Breast epithelium (tissue), 4 donors: ENCODE measurements around the gene GRK5. TPM values are rescaled to one million over a fixed set of nuclear protein-coding genes. Genes with fewer than 3 reads are reported as not detected.

Experiments
- DNase-seq, 2 donors: peaks; one replicate each; pipeline ENCODE4 v3.0.0-alpha.2; 2019; ENCODE audit warnings: low spot score in 2 of 2
- H3K27ac ChIP-seq, 2 donors: fragments of 200-600 bp; sonication (generic) in 1 of 2; one replicate each; pipeline ENCODE4 v1.5.1; 2016 to 2019; ENCODE audit warnings: mild to moderate bottlenecking in 1 of 2
- H3K27me3 ChIP-seq, 2 donors: fragments of 200-600 bp; sonication (generic) in 1 of 2; one replicate each; pipeline versions ENCODE4 v1.5.1 to v1.6.0; 2017 to 2019; ENCODE audit warnings: control low read depth in 1 of 2, mild to moderate bottlenecking in 1 of 2
- H3K36me3 ChIP-seq: fragments of 200-600 bp; one replicate; pipeline ENCODE4 v1.5.1; 2019
- H3K4me1 ChIP-seq, 2 donors: fragments of 200-600 bp; sonication (generic); one replicate each; pipeline ENCODE4 v1.5.1; 2016 to 2019; ENCODE audit warnings: control low read depth in 1 of 2
- H3K4me3 ChIP-seq, 3 donors: fragments of 200-600 bp; sonication (generic); 1 replicate in 2 of 3; 2 replicates in 1 of 3; pipeline ENCODE4 v1.5.1; 2016 to 2019; ENCODE audit warnings: mild to moderate bottlenecking in 3 of 3, moderate library complexity in 2 of 3
- H3K9me3 ChIP-seq, 2 donors: fragments of 200-600 bp; sonication (generic) in 1 of 2; one replicate each; pipeline ENCODE4 v1.5.1; 2016 to 2019; ENCODE audit warnings: control low read depth in 1 of 2
- POLR2A ChIP-seq: fragments of 450-650 bp; IDR thresholded peaks from one replicate; pipeline ENCODE4 v1.6.1; 2016; ENCODE audit warnings: antibody characterized with exemption, mild to moderate bottlenecking, moderate library complexity
- POLR2AphosphoS5 ChIP-seq, 3 donors: sonication (generic); formaldehyde crosslinking; IDR thresholded peaks; one replicate each; pipeline ENCODE4 v1.6.1; 2017; ENCODE audit warnings: antibody characterized with exemption in 3 of 3
- intact Hi-C: fragments of 100-400 bp; cut with DNase I; formaldehyde crosslinking; loops from one replicate; pipeline ENCODE4 v1.15.1; 2023; ENCODE audit warnings: low total_unique reads
- total RNA-seq, 3 donors: library from RNA; depleted of rRNA; stranded (reverse); fragments of >200 nt; gene quantifications; one replicate each; pipeline ENCODE4 v1.1.0, GENCODE V29; 2016
- TF ChIP-seq, protein P1 (sequence below), 3 donors: fragments of 450-650 bp; IDR thresholded peaks; one replicate each; pipeline ENCODE4 v1.5.1; 2016 to 2017; ENCODE audit warnings: antibody characterized with exemption in 3 of 3, mild to moderate bottlenecking in 3 of 3, moderate library complexity in 3 of 3

GRK5 gene
- total RNA-seq, 3 donors from 2014 or later: 14.9 to 20.6 (median 15.2) TPM

DNA sequence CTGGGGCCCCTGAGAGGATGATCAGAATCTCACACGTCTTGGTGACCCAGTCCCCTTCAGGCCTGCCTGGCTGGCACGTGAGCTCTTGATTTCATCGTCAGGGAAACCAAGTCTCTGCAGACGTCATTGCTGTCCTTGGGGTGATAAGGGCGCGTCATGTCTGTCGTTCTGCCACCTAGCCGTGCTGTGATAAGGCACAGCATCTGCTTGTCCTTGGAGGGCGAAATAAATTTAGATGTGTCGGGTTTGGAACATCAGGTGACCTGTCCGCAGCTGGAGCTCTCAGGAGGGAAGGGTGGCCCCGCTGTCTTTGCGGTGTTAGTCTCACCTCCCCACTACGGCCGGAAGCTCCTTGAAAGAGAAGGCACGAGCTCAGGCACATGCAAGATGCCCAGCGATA, 129.2 kb downstream of the GRK5 start:
- DNase-seq: no peak
- Histone ChIP-seq H3K27me3 (no peaks in the 10 kb centered on the region), H3K27ac (no peak overlapping the region), H3K9me3 (no peaks in the 10 kb centered on the region), H3K4me1 (no peaks in the 10 kb centered on the region), H3K36me3 (no peaks in the 10 kb centered on the region), H3K4me3 (no peak overlapping the region)
- TF ChIP-seq, protein P1, sequence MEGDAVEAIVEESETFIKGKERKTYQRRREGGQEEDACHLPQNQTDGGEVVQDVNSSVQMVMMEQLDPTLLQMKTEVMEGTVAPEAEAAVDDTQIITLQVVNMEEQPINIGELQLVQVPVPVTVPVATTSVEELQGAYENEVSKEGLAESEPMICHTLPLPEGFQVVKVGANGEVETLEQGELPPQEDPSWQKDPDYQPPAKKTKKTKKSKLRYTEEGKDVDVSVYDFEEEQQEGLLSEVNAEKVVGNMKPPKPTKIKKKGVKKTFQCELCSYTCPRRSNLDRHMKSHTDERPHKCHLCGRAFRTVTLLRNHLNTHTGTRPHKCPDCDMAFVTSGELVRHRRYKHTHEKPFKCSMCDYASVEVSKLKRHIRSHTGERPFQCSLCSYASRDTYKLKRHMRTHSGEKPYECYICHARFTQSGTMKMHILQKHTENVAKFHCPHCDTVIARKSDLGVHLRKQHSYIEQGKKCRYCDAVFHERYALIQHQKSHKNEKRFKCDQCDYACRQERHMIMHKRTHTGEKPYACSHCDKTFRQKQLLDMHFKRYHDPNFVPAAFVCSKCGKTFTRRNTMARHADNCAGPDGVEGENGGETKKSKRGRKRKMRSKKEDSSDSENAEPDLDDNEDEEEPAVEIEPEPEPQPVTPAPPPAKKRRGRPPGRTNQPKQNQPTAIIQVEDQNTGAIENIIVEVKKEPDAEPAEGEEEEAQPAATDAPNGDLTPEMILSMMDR (IDR thresholded peaks at IDR 0.05): no peak
- TF ChIP-seq POLR2AphosphoS5 (IDR thresholded peaks at IDR 0.05) (no peak), POLR2A (no peak)
- intact Hi-C loops: no loop called here

DNA sequence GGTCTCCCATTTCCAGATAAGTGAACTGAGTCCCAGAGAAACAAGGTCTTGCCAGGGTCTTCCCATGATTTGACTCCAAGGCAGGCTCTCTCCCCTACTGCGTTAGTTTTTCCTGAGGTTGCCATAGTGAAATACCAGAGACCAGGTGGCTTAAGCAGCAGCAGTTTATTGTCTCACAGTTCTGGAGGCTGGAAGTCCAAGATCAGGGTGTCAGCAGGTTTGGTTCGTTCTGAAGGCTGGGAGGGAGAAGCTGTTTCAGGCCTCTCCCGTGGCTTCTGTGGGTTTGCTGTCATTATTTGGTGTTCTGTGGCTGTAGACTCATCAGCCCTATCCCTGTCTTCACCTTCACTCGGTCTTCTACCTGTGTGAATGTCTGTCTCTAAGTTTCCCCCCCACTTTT, 129.9 kb downstream of the GRK5 start:
- no peaks in the 10 kb centered on the region for H3K27me3 ChIP-seq
- H3K9me3 ChIP-seq: no peaks in the 10 kb centered on the region
- no peaks in the 10 kb centered on the region for H3K4me1 ChIP-seq
- no peak overlapping the region for H3K27ac ChIP-seq
- TF ChIP-seq POLR2AphosphoS5 (IDR thresholded peaks at IDR 0.05) (no peak), POLR2A (no peak)
- TF ChIP-seq, protein P1 (IDR thresholded peaks at IDR 0.05): no peak
- no peaks in the 10 kb centered on the region for H3K36me3 ChIP-seq
- DNase-seq: no peak
- intact Hi-C loops: no loop called here
- H3K4me3 ChIP-seq: no peak overlapping the region

GRCh38 chr10:119337796-119338432, 130.5 kb downstream of the GRK5 start:
- Histone ChIP-seq H3K36me3 (no peaks in the 10 kb centered on the region), H3K4me3 (no peak overlapping the region), H3K27ac (no peak overlapping the region), H3K4me1 (no peaks in the 10 kb centered on the region), H3K9me3 (no peaks in the 10 kb centered on the region), H3K27me3 (no peaks in the 10 kb centered on the region)
- DNase-seq: no peak
- no peak for TF ChIP-seq POLR2A
- TF ChIP-seq POLR2AphosphoS5 (IDR thresholded peaks at IDR 0.05): no peak
- intact Hi-C loops: no loop called here

- intact Hi-C loops: no loop called here
- Histone ChIP-seq H3K27ac (no peak overlapping the region), H3K4me1 (no peaks in the 10 kb centered on the region), H3K36me3 (no peaks in the 10 kb centered on the region), H3K4me3 (no peak overlapping the region), H3K27me3 (no peaks in the 10 kb centered on the region), H3K9me3 (no peaks in the 10 kb centered on the region)
- TF ChIP-seq, protein P1 (IDR thresholded peaks at IDR 0.05): no peak
- TF ChIP-seq POLR2AphosphoS5 (IDR thresholded peaks at IDR 0.05) (no peak), POLR2A (no peak)
- DNase-seq: no peak
Measured at GRCh38 chr10:119339109-119339508, 131.7 kb downstream of the GRK5 start.

GRCh38 chr10:119340893-119341458, 133.6 kb downstream of the GRK5 start:
- intact Hi-C loops: no loop called here
- H3K9me3 ChIP-seq: no peaks in the 10 kb centered on the region
- DNase-seq: no peak
- no peaks in the 10 kb centered on the region for H3K36me3 ChIP-seq
- H3K27me3 ChIP-seq: no peaks in the 10 kb centered on the region
- no peak for TF ChIP-seq POLR2A
- H3K4me1 ChIP-seq: no peaks in the 10 kb centered on the region
- no peak overlapping the region for H3K27ac ChIP-seq
- H3K4me3 ChIP-seq: no peak overlapping the region

- DNase-seq: no peak
- Histone ChIP-seq H3K4me3 (no peak overlapping the region), H3K27me3 (no peaks in the 10 kb centered on the region), H3K27ac (no peak overlapping the region), H3K9me3 (no peaks in the 10 kb centered on the region), H3K4me1 (no peaks in the 10 kb centered on the region), H3K36me3 (no peaks in the 10 kb centered on the region)
- TF ChIP-seq, protein P1 (IDR thresholded peaks at IDR 0.05): no peak
- intact Hi-C loops: no loop called here
Measured at GRCh38 chr10:119341459-119342301, 134.3 kb downstream of the GRK5 start.
